GM12892 (cell line): ENCODE results near the gene LIPA.
"Not testable (repeated sequence)": the region's sequence is repeated elsewhere in the genome, so short reads cannot be mapped to it uniquely, and the experiment has no call there.

Source experiments
- DNase-seq: peaks from one replicate; pipeline ENCODE4 v3.0.0; 2011; ENCODE audit not compliant: insufficient read length
- FAIRE-seq: peaks from 2 replicates; lab custom pipeline; 2011; peaks lifted over from hg19 to GRCh38; lab: Jason Lieb, UNC
- POLR2A ChIP-seq: IDR thresholded peaks from 2 replicates; pipeline ENCODE4 v1.6.1; 2011; ENCODE audit warnings: low read depth, low read length, control low read depth
- POLR2AphosphoS5 ChIP-seq: IDR thresholded peaks from 2 replicates; pipeline ENCODE4 v1.6.1; 2011; ENCODE audit warnings: low read depth, low read length, control low read depth
- TAF1 ChIP-seq: IDR thresholded peaks from 2 replicates; pipeline ENCODE4 v1.6.1; 2011; ENCODE audit warnings: low read depth, mild to moderate bottlenecking, control low read depth, low read length, borderline replicate concordance

LIPA gene

DNA sequence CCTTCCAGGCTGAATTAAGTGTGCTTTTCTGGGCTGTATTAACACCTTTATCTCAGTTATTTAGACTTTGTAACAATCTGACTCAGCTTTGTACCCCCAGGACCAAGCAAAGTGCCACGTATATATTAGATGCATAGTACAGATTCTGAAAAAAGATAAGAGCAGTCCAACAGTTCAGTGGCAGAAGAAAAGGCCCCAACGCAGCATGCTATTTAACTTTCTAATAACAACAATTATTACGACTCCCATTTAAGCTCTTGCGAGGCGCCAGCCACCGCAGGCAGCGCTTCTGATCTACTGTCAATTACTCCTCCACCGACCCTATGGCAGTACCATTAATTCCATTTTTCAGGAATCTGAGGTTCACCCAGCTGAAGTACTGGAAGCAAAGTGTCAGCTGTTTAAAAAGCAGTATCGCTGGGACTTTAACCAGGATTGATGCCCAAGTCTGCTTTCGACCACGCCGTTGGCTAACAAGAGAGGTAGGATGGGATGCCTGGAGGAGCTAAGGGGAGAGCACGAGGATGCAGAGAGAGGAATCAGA is 638 bp downstream of the LIPA start:
- TF ChIP-seq POLR2AphosphoS5 = no peak
- no peak for TF ChIP-seq POLR2A
- TF ChIP-seq TAF1 = no peak
- FAIRE-seq = no peak
- no peak for DNase-seq

DNA sequence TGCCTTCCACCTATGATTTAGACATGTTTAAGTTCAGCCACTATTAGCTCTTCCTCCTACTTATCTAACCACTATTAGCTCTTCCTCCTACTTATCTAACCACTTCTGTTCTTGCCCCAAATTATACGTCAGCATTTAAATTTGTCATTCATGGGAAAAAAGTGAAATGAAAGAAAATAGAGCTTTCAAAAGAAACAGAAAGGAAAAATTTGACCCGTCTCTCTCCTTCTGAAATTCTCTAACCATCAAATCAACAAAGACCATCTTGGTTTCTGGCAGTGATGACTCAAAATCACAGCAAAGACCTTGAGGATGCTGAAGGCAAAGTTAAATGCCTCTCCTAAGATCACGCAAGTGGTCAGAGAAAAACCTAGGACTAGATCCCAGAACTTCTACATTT is 2.6 kb downstream of the LIPA start:
- no peak for TF ChIP-seq POLR2A
- no peak for TF ChIP-seq POLR2AphosphoS5
- no peak for TF ChIP-seq TAF1
- FAIRE-seq = peak; percentile 27
- no peak for DNase-seq

DNA sequence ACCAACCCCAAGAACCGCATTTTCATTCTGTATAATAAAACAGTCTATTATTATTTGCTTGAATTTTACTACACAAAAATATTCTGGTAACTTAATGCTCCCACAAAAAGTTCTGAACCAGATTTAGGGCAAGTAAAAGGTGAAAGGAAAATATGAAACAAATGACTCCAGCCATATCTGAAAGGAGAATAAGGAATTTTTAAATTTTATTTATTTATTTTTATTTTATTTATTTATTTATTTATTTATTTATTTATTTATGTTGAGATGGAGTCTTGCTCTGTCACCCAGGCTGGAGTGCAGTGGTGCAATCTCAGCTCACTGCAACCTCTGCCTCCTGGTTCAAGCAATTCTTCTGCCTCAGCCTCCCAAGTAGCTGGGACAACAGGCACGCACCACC is 4.0 kb downstream of the LIPA start:
- not testable (repeated sequence) for DNase-seq, FAIRE-seq

DNA sequence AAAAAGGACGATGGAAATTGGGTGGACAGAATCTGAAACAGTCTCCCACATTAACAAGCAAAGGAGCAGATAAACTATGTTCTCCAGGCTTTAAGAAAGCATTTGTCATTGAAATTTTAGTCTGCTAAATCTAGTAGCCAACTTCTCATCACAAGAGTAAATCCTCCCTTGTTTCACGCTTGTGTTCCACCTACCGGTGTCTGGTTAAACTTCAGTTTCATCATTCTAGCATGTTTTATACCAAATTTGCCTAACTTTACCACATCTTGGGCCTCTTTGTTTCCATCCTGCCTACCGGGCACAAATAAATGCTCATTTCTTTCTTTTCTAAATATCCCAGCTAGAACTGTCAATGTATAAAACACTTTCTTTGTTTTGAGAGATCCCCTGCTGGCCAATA is 5.8 kb downstream of the LIPA start:
- TF ChIP-seq POLR2A (no peak), POLR2AphosphoS5 (no peak), TAF1 (no peak)
- FAIRE-seq (peak; percentile 96), DNase-seq (no peak)

DNA sequence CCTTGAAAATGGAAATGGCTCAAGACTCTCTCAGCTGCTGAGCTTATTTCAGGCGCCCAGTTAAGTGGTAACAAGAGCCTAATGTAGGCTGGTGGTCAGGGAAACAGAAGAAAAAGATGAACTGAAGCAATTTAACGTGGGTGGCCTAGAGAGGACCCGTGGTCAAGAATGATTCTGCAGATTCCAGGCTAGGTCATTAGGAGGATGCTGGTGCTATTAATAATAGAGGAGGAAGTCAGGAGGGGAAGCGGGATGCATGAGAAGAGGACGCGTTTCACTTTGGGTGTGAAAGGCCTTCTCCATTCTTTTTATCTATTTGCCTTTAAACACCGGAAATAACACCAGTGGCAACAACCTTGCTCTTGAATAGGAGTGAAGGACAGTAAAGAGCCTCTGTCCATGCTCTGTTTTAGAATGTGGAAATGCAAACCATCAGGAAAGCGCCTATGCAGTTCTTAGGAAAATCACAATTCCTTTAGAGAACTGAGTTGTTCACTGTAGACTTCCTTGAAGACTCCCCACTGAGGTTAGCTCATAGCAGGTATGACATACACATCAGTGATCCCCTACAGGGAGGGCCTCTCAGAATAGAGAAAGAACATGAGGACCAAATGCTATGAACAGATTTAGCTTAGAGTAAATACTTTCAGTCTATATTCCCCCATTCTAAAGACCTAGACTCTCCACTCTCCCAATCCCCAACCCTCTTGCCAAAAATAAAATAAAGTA is 8.6 kb downstream of the LIPA start:
- peak; percentile 87 for FAIRE-seq
- no peak for DNase-seq
- TF ChIP-seq TAF1 (no peak), POLR2A (no peak), POLR2AphosphoS5 (no peak)

DNA sequence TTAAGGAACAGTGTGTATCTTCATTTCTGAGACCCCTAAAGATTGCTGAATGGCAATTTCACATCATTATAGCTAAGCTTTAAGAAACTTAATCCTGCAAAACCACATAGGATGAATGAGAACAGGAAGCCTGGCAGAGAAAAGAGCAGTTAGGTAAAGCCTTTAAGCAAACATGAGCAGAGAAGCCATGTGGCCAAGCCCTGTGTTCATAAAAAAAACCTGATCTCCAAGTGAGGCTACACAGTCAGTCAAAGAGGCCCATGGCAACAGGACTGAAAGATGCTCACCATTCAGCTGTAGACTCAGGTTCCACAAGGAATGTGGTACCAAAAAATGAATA is 9.3 kb downstream of the LIPA start:
- no peak for FAIRE-seq
- no peak for DNase-seq
- TF ChIP-seq TAF1 (no peak), POLR2AphosphoS5 (no peak), POLR2A (no peak)

DNA sequence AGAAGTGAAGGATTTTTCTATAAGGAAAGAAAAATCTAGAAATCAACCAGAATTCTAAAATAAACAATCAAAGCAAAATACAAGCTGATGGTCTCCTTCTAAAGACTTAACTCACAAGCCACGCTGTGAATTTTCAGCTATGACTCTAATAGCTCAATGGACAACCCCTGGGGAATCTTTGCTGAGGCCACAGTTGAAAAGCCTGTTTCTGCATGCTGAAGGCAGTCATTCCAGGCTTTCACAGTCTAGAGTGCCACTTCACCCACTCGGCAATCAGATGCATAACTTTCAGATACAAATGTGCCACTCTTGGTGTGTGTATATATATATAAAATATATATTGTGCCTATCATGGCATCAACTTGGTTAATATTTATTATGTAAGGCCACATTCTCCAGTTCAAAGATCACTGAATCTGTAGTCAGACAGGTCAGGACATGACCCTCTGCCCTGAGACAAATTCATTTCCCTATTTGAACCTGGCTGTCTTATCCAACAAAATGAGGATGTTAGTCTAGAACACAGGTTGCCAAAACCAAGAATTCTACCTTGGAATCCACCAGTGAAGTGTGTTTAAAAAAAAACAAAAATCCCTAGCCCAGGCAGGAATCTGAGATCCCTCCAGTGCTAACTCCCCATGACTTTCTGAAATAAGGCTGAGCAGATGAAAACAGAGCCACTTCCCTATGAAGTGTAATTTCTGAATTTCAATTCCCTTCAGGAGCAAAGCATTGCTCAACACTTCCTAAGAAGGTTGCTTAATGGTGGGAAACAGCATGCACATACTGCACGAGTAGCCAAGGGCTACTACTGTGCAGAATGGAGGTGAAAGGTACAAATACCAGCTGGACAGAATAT is 9.9 kb downstream of the LIPA start:
- peak; percentile 84 for FAIRE-seq
- no peak for DNase-seq
- TF ChIP-seq POLR2A = no peak
- TF ChIP-seq POLR2AphosphoS5 = no peak
- TF ChIP-seq TAF1 = no peak

DNA sequence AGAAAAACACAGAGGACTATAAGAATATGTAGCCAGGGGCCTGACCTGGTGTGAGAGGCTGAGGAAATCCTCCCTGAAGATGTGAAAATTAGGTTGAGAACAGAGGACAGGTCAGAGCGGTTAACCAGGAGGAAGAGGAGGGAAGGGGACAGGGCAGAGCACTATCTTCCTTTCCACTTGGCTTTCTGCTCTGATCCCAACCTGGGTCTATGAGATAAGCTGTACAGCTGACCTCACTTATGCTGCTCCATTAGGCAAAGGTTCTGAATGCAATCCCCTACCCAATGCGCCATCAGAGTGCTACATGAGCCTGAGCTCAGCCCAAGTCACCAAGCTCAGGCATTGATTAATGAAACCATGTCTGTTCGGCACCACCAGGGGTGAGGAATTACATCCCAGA is 10.5 kb downstream of the LIPA start:
- DNase-seq (no peak), FAIRE-seq (peak; percentile 30)
- no peak for TF ChIP-seq POLR2AphosphoS5
- no peak for TF ChIP-seq TAF1
- TF ChIP-seq POLR2A = no peak

DNA sequence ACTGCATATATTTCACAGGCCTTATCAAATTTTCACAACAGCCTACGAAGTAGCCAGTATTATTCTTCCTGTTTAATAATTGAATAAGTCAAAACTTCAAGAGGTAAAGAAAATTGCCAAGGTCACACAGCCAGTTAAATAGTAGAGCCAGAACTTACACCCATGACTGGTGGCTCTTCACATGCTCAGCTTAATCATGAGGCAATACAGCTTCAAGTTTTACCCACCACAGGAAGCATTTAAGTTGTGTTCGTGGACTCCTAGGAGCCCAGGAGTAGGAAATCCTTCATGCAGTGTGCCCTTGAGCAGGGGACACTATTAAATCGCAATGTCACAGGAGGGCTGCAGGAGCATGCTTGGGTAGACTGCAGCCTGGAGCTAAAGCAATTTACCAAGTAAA is 11.1 kb downstream of the LIPA start:
- TF ChIP-seq POLR2AphosphoS5 (no peak), TAF1 (no peak), POLR2A (no peak)
- DNase-seq (no peak), FAIRE-seq (no peak)

DNA sequence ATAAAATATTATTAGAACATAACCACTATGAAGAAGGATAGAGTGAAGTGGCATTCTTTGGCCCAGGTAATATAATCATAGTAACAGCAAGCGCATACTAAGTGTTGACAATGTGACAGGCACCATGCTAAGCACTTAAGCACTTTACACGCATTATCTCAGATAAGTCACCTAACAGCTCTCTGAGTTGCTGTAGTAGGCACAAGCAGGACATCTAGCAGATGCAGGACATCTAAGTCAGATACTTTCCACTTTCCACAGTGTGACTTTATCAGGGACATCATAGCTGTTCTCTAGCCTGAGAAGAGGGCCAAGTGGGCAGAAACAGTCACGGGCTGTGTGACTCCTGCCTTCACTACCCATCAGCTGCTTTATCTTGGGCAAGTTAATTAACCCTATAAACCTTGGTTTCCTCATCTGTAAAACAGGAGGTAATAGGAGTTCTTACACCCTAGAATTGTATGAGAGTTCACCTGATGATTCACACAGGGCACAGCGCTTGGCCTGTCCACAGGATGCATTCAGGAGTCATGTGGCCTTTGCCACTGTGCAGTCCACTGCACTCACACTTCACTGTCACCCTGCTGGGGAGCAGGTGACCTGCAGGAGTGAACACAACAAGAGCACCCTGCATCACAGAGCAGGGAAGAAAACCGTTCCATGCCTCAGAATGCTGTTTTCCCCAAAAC is 12.5 kb downstream of the LIPA start:
- FAIRE-seq (no peak), DNase-seq (no peak)
- TF ChIP-seq TAF1 (no peak), POLR2A (no peak), POLR2AphosphoS5 (no peak)

DNA sequence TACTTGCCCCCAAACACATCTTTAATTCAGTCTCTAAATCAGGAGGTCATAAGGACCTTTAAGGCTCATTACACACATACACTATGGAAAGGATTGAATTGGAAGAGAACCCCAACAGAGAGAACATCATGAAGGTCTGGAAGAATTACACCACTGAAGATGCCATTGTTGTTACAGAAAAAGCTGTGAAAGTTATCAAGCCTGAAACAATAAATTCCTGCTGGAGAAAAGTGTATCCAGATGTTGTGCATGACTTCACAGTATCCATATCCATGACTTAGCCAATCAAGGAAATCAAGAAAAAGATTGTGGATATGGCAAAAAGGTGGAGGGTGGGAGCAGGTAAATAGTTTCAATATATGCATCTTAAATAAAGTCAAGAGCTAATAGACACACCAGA is 13.7 kb downstream of the LIPA start:
- FAIRE-seq (no peak), DNase-seq (no peak)

More for the DNA sequence above, 13.7 kb downstream of the LIPA start:
- TF ChIP-seq POLR2A = no peak
- TF ChIP-seq TAF1 = no peak
- TF ChIP-seq POLR2AphosphoS5 = no peak
